Stimulated activated CD4-positive, alpha-beta T cell treated with anti-CD3 and anti-CD28 coated beads, Interleukin-2, amount 100 ng/mL, for 24 hours (primary cell): Measurements from ENCODE around the gene KCNT1.

ENCODE experiments used
- DNase-seq, 2 donors: peaks; one replicate each; pipeline ENCODE4 v3.0.0-alpha.2; 2020

The KCNT1 gene

DNA sequence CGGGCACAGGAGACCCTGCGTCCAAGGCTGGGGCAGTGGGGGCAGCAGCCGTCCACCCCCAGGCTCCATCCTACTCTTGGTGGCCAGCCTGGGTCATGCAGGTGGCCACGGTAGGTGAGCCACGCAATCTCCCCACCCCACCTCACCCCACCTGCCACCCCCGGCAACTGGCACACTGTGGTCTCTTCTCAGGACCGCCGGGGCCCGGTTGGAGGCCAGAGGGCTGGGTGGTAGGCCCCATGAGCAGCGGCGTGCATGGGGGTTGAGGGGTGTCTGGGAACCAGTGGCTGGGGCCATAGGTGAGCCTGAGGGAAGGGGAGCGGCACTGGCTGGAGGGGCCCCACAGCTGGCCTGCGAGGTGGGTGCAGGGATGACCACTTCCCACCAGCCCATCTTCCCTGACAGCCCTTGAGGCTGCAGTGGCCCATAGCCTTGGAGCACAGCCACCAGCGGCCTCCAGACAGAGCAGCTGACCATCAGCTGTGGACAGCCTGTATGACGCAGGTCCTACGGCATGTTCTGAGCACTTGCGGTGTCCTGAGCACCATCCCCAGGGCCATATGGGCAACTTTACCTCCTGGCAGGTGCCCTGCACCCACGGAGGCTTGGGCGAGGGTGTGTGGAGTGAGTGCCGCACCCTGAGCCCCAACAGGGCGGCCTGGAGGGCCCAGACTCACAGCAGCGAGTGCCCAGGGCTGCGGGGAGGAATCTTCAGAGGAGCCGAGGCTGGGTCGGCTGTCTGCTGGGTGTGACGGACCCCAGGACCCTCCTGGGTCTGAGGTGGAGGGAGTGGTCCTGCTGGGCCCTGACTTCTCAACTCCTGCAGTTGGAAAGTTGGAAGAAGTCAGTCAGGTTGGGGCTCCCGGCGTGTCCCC is 47.4 kb downstream of the KCNT1 start:
- DNase-seq = no peak

DNA sequence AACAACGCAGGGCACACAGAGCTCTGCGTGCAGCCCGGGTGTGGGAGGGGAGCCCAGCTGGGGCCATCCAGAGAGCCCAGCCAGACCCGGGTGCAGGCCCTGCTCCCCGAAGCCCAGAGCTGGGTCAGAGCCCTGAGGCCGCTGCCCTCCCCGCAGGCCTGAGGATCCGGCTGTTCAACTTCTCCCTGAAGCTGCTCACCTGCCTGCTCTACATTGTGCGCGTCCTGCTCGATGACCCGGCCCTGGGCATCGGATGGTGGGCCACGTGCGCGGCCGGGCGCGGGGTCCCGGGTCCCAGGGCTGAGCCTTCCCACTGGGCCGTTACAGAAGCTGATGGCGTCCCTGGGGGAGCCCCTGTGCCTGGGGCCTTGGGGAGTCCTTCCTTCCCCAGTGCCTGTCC is 48.8 kb downstream of the KCNT1 start:
- DNase-seq = no peak

DNA sequence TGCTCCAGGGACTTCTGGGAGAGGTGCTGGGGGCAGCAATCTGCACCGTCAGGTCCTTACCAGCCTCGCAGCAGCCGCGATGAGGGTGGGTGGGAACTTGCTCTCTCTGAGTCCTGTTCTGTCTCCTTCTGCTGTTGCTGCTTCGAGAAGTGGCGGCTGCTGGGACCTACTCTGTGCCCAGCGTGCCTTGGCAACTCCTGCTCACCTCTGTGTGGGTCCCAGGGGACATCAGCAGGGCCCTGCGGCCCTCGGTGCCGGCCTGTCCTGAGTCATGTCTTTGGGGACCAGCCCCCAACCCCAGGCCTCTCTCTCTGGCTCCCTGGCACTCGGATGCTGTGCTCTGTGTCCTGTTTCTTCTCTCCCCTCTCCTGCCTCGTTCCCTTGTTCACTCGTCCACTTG is 49.5 kb downstream of the KCNT1 start:
- DNase-seq = no peak

DNA sequence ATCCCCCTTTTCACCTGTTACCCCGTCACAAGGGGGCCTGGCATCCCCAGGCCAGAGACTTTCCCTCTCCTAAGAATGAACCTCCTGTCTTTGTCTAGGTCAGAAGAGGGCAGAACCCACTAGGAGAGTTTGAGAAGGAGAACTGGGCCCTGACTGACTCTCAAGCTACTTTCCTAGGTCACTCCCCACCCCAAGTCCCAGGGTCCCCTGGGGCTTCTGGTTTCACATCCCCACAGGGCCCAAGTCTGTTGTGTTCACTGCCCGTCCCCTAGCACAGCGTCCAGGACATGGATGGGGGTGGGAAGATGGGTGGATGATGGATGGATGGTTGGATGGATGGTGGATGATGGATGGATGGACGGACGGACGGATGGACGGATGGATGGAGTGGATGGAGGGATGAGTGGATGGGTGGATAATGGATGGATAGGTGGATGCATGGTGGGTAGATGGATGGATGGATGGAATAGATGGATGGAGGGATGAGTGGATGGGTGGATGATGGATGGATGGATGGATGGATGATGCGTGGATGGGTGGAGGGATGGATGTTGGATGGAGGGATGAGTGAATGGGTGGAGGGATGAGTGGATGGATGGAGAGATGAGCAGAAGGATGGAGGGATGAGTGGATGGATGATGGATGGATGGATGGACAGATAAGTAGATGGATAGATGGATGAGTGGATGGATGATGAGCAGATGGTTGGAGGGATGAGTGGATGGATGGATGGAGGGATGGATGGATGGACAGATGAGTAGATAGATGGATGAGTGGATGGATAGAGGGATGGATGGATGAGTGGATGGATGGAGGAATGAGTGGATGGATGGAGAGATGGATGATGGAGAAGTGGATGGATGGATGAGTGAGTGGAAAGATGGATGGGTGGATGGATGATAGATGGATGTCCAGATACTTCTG is 50.6 kb downstream of the KCNT1 start:
- no peak for DNase-seq

DNA sequence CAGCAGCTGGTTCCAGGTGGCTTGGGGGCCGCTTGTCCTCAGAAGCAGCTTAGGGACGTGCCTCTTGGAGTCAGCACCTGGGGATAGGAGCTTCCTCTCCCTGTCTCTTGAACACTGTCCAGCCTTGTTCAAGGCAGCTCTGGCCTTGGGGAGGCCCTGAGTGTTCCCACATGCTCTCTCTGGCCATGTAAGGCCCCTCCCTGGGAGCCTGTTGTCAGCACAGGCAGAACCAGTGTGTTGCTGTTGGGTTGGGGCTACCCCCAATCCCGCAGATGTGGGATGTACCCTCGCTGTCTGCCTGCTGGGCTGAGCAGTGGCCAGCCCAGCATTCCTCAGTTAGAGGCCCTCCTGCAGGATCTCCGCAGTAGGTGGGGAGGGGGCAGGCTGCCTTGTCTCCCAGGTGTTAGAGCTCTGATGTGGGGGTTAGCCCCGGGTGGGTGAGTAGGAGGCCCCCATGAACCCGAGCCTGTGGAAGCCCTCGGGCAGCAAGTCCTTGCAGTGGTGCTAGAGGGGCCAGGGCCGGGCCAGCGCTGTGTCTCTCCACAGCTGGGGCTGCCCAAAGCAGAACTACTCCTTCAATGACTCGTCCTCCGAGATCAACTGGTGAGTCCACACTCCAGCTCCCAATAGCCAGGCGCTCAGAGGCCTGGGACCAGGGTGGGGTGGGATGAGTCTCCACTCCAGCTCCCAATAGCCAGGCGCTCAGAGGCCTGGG is 51.6 kb downstream of the KCNT1 start:
- DNase-seq = no peak

DNA sequence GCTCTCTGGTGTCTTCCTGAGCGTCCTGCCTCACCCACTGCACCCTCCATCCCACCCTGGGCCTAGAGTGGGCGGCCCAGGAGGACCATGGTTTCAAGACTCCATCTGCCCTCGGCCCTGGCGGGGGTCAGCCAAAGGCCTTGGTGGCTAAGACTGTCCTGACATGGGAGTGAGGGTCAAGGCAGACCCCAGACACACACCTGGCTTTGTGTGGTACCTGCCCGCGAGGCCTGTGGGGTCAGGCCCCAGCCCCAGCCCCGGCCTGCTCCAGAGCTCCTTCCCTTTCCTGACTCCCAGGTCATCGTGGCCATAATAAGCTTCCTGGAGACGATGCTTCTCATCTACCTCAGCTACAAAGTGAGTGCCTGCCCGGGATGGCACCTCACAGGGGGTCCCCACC is 54.6 kb downstream of the KCNT1 start:
- no peak for DNase-seq

DNA sequence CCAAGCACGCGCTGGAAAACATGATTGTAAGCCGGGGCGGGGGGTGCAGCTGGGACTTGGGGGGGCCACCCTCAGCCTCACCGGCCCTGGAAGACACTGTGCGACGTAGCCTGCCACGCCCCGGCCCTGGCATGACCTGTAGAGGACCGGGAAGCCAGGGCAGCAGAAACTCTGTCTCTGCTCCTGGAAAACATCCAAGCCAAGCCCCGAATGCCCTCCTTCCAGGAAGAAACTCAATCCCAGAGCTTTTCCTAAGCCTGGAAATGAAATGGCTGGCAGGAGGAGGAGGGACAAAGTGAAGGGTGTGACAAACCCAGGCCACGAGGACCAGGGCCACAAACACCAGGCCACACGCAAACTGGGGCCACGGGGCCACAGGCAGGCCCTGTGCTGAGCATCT is 55.4 kb downstream of the KCNT1 start:
- DNase-seq = no peak

DNA sequence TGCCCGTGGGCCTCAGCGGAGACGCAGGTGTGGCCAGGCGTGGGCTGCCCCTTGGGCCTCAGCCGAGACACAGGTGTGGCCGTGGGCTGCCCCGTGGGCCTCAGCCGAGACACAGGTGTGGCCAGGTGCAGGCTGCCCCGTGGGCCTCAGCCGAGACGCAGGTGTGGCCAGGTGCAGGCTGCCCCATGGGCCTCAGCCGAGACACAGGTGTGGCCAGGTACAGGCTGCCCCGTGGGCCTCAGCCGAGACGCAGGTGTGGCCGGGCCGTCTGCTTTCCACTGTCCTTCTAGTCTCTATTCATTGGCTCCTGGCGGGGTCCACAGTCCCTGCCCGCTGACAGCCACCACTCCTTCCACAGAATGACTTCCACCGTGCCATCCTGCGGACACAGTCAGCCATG is 56.1 kb downstream of the KCNT1 start:
- no peak for DNase-seq

DNA sequence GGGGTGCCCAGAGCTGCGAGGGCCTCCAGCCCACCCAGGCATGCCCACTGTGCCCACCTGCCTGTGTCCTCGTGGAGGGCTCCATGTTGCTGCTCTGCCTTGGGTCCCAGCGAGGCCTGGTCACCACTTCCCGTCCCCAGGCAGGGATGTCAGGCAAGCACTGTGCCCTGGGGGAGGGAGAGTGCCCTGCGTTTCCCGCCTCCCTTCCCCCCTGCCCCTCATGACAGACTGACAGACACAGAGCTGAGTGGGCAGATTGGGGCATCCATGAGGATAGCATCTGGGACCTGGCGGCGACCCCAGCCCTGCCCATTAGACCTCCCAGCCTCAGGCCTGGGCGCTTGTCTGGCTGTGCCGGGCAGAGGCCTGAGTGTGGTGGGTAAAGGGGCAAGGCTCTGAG is 56.9 kb downstream of the KCNT1 start:
- no peak for DNase-seq

DNA sequence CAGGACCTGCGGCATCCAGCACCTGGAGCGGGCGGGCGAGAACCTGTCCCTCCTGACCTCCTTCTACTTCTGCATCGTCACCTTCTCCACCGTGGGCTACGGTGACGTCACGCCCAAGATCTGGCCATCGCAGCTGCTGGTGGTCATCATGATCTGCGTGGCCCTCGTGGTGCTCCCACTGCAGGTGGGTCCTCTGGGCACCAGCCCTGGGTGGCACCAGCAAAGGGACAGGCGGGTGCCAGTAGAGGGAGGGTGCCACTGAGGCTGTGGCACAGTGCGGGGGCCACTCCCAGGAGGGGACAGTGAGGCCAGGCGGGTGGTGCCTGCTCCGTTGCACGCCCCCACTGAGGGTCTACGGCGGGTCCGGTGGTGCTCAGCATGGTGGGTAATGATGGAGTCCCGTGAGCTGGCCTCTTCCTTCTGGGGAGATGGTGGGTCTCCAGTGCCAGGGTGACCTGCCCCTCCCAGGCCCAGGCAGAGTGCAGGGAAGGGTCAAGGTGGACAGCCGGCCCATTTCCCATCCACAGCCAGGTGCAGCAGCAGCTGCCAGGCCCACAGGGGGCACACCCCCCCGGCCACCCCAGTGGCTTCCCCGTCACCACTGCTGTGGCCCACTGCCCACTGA is 57.8 kb downstream of the KCNT1 start:
- DNase-seq = no peak

DNA sequence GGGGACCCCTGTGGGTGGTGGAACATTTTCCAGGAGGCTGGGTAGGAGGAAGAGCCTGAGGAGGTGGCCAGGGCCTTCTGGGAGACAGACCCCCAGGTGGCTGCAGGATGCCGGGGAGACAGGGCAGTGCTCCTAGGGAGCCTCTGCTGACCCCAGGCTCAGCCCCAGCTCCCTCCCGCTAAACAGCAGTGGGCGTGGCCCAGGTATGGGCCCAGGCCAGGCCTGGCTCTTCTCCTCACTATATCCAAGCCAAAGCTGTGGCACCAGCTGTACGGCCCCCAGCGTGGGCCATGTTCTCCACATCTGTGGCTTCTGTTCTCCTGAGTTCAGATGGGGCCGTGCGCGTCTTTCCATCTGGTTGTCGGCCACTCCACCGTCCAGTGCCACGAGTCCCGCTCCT is 58.5 kb downstream of the KCNT1 start:
- no peak for DNase-seq

DNA sequence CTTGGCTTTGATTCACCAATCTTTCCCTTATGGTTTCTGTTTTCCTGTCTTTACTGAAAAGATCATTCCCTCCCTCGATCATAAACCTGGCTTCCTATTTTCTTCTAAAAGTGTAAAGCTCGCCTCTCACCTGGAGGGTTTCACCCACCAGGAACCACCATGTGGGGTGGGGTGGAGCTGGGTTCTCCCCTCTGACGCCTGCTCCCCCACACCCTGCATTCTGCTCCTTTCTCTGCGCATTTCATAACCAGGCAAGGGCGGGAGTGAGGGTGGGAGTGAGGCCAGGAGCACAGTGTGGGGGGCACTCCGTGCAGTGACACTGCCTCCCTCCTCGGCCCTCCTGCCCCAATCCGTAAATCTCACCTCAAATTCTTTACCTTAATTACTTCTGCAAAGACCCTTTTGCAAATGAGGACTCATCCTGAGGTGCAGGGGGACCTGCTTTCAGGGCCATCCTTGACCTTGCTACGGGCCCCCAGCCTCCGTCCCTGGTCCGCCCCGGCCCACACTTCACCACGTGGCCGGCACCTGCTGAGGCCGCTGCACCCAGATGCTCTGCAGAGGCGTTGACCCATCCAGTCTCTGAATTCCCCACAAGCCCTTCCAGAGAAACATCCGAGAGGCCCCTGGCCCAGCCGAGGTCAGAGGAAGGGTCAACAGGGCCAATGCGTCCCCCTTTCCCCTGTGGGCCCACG is 59.3 kb downstream of the KCNT1 start:
- DNase-seq = no peak

DNA sequence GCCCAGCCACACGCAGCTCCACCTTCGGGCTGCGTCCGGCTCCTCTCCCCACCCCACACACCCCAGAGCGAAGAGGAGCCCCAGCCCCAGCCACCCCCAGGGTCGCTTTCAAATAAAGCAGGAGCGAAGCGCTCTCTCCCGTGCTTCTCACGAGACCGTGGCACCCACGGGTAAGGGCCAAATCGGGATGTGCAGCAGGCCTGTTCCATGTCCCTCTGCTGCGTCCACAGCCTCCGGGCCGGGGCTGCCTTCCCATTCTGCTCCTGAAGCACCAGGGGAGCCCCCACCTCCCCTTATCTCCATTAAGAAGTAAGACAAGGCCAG is 59.8 kb downstream of the KCNT1 start:
- DNase-seq = no peak

DNA sequence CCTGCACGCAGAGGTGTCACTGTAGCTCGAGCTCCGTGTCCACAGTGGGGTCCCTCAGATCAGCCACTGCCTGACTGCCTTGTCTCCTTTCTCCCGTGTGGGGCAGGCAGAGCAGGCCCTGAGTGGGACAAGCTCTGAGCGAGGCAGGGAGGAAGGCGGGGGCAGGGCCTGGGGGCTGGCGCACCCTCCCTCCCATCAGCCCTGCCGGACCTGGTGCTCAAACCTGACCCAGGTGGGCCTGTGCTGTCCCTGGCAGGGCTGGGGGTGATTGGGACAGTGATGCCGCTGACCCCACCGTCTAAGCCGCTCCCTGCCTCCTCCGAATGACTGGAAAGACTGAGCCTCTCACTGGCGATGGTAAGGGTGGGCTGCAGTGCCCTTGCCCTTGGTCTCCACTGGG is 60.9 kb downstream of the KCNT1 start:
- no peak for DNase-seq

DNA sequence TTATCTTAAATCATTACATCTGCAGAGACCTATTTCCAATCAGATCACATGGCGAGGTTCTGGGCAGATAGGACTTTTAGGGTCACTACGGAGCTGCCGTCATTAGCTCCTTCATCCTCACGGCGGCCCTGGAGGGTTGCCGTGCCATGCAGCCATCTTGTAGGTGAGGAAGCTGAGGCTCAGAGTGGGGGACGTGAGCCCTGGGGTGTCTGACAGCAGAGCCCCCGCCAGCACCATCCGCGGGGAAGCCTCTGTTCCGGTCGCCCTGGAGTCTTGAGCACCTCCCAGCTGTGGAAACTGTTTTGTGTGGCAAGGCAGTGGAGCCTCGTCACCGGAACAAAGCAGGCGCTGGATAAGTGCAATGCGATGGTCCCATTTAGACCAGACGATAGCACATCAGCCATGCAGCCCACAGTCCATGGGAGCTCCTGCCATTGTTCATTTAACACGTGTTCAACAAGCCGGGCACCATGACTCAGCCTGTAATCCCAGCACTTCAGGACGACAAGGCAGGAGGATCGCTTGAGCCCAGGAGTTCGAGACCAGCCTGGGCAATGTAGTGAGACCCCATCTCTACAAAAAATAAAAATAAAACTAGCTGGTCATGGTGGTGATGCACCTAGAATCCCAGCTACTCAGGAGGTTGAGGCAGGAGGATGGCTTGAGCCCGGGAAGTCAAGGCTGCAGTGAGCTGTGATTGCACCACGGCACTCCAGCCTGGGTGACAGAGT is 61.9 kb downstream of the KCNT1 start:
- no peak for DNase-seq

DNA sequence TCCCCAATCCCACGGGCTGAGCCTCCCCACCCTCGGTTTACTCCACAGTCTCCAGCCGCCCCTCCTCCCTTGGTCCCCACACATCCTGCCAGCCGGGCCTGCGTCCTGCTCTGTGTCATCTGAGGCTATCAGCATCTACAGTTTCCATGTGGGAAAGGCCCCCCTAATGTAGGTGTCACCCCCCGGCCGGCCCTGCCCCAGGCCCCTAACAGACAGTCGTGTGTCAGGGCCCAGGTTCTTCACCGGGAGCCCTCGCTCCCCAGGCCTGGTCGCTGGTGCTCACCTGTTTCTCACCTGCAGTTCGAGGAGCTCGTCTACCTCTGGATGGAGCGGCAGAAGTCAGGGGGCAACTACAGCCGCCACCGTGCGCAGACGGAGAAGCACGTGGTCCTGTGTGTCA is 62.7 kb downstream of the KCNT1 start:
- no peak for DNase-seq

DNA sequence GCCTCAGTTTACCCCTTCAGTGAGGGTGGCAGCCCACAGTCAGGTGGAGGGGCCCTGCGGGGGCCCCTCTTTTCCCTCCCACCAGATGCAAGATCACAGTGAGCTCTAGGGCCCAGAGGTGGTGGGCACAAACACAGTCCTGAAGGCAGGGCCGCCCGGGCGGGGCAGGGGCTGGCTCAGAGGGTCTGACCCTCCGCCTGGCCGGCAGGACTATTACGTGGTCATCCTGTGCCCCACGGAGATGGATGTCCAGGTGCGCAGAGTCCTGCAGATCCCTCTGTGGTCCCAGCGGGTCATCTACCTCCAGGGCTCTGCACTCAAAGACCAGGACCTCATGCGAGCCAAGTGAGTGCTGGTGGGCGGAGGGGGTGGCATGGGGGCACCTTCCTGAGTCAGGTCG is 63.4 kb downstream of the KCNT1 start:
- no peak for DNase-seq

DNA sequence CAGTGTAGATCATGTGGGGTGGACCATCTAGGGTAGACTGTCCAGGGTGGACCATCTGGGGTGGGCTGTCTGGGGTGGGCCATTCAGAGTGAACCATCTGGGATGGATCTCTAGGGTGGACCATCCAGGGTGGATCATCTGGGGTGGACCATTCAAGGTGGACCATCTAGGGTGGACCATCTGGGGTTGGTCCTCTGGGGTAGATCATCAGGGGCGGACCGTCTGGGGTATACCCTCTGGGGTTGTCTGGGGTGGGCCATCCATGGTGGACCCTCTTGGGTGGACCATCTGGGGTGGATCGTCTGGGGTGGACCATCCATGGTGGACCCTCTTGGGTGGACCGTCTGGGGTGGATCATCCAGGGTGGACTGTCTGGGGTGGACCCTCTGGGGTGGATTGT is 64.3 kb downstream of the KCNT1 start:
- DNase-seq = no peak

DNA sequence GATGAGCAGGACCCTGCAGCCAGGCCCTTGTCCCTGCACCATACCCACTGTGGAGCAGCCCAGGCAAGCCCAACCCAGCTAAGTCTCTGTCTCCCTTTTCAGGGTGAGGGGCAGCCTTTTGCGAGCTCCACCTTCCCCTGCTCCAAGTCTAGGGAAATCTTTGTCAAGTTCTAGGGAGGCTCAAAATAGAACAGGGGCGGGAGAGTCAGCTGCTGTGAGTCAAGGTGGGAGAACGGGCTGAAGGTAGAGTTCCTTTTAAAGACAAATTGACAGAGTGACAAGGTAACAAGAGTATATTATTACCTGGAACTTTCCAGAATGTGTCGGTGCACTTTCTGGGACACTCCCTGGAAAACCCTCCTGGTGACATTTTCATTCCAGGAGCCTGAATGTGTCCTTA is 64.7 kb downstream of the KCNT1 start:
- no peak for DNase-seq

DNA sequence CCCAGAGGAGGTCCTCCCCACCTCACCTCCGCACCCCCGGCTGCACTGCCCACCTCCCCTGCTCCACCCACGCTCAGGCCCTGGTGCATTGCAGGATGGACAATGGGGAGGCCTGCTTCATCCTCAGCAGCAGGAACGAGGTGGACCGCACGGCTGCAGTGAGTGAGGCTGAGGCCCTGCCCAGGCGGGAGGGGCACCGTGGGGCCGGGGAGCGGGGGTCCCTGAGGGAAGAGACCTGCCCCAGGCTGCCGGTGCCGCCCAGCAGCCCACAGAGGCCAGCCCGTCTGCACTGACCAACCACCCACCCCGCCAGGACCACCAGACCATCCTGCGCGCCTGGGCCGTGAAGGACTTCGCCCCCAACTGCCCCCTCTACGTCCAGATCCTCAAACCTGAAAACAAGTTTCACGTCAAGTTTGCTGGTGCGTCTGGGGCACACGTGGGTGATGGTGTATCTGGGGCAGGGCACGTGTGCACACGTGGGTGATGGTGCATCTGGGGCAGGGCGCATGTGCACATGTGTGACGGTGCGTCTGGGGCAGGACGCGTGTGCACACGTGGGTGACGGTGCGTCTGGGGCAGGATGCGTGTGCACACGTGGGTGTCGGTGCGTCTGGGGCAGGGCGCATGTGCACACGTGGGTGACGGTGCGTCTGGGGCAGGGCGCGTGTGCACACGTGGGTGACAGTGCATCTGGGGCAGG is 66.7 kb downstream of the KCNT1 start:
- no peak for DNase-seq
